ENCODE measurements around the gene BAG5.

The BAG5 gene

GRCh38 chr14:103584326-103584915, 22.0 kb upstream of the BAG5 start:
- Mint-ChIP-seq H3K9me3 (peaks cover 7% of the 10 kb centered on the region), H3K27me3 (ENCODE audit: low read depth, poor library complexity) (peaks cover 3% of the 10 kb centered on the region), H3K27ac (no peak overlapping the region), H3K36me3 (ENCODE audit: low read depth) (peaks cover 50% of the 10 kb centered on the region), H3K4me1 (peaks cover 4% of the 10 kb centered on the region), H3K4me3 (no peak overlapping the region)
- DNase-seq = no peak
- no peak for TF ChIP-seq CTCF (IDR thresholded peaks at IDR 0.05)

- peaks cover 47% of the 10 kb centered on the region for H3K36me3 Mint-ChIP-seq (ENCODE audit: low read depth)
- DNase-seq = no peak
- H3K27me3 Mint-ChIP-seq (ENCODE audit: low read depth, poor library complexity) = peaks cover 3% of the 10 kb centered on the region
- H3K27ac Mint-ChIP-seq = no peak overlapping the region
- peaks cover 7% of the 10 kb centered on the region for H3K9me3 Mint-ChIP-seq
- no peak for TF ChIP-seq CTCF (IDR thresholded peaks at IDR 0.05)
- H3K4me1 Mint-ChIP-seq = peaks cover 7% of the 10 kb centered on the region
- no peak overlapping the region for H3K4me3 Mint-ChIP-seq
These were observed 19.7 kb upstream of the BAG5 start for GRCh38 chr14:103581954-103582703.

- no peak overlapping the region for H3K27ac Mint-ChIP-seq
- peaks cover 7% of the 10 kb centered on the region for H3K9me3 Mint-ChIP-seq
- H3K27me3 Mint-ChIP-seq (ENCODE audit: low read depth, poor library complexity) = peaks cover 3% of the 10 kb centered on the region
- DNase-seq = no peak
- peaks cover 16% of the 10 kb centered on the region for H3K4me1 Mint-ChIP-seq
- H3K4me3 Mint-ChIP-seq = no peak overlapping the region
- no peak for TF ChIP-seq CTCF (IDR thresholded peaks at IDR 0.05)
- H3K36me3 Mint-ChIP-seq (ENCODE audit: low read depth) = peaks cover 47% of the 10 kb centered on the region
These were observed 18.7 kb upstream of the BAG5 start for GRCh38 chr14:103581206-103581605.

- Mint-ChIP-seq H3K4me1 (peaks cover 30% of the 10 kb centered on the region), H3K27ac (no peak overlapping the region), H3K36me3 (ENCODE audit: low read depth) (peaks cover 45% of the 10 kb centered on the region), H3K4me3 (no peak overlapping the region), H3K9me3 (peaks cover 5% of the 10 kb centered on the region), H3K27me3 (ENCODE audit: low read depth, poor library complexity) (no peaks in the 10 kb centered on the region)
- no peak for DNase-seq
- TF ChIP-seq CTCF (IDR thresholded peaks at IDR 0.05) = no peak
These were observed 16.1 kb upstream of the BAG5 start for GRCh38 chr14:103578401-103579075.

GRCh38 chr14:103576371-103577024, 14.0 kb upstream of the BAG5 start:
- peak; percentile 73 for DNase-seq
- Mint-ChIP-seq H3K9me3 (no peaks in the 10 kb centered on the region), H3K4me3 (no peak overlapping the region), H3K4me1 (peaks cover 30% of the 10 kb centered on the region), H3K27ac (peak overlapping the region; percentile 97), H3K36me3 (ENCODE audit: low read depth) (peaks cover 33% of the 10 kb centered on the region), H3K27me3 (ENCODE audit: low read depth, poor library complexity) (no peaks in the 10 kb centered on the region)
- no peak for TF ChIP-seq CTCF (IDR thresholded peaks at IDR 0.05)
